GM12891 (cell line): ENCODE data around the gene CISH.

Experiments used
- POLR2A ChIP-seq: IDR thresholded peaks from 2 replicates; pipeline ENCODE4 v1.6.1; 2011; ENCODE audit warnings: low read depth, low read length, control low read depth
- POLR2AphosphoS5 ChIP-seq: IDR thresholded peaks from 2 replicates; pipeline ENCODE4 v1.6.1; 2011; ENCODE audit warnings: low read depth, low read length, control low read depth
- SPI1 ChIP-seq: IDR thresholded peaks from 2 replicates; pipeline ENCODE4 v1.6.1; 2011; ENCODE audit warnings: low read depth, low read length, control low read depth
- TAF1 ChIP-seq: IDR thresholded peaks from 2 replicates; pipeline ENCODE4 v1.6.1; 2011; ENCODE audit warnings: low read depth, low read length, control low read depth

GRCh38 chr3:50606596-50606995 lies 5.0 kb downstream of the CISH start:
- TF ChIP-seq POLR2A (no peak), TAF1 (no peak), POLR2AphosphoS5 (no peak), SPI1 (no peak)
